Vagina (tissue), 2 donors: ENCODE data around the gene ANO10.
"Not testable (repeated sequence)": the region's sequence is repeated elsewhere in the genome, so short reads cannot be mapped to it uniquely, and the experiment has no call there.

Experiments used
- CTCF ChIP-seq, 3 experiments: fragments of 450-650 bp in 2 of 3; fragments of 200-600 bp in 1 of 3; sonication (generic) in 1 of 3; IDR thresholded peaks; one replicate each; pipeline ENCODE4 v1.5.1; 2017 to 2019; ENCODE audit warnings: antibody characterized with exemption in 3 of 3, mild to moderate bottlenecking in 2 of 3, moderate library complexity in 2 of 3
- POLR2A ChIP-seq, 2 donors: fragments of 450-650 bp; IDR thresholded peaks; one replicate each; pipeline ENCODE4 v1.6.1; 2017; ENCODE audit warnings: antibody characterized with exemption in 2 of 2, mild to moderate bottlenecking in 2 of 2, moderate library complexity in 2 of 2
- POLR2AphosphoS5 ChIP-seq, 2 donors: sonication (generic); formaldehyde crosslinking; IDR thresholded peaks; one replicate each; pipeline ENCODE4 v1.9.0; 2017; ENCODE audit warnings: antibody characterized with exemption in 2 of 2, mild to moderate bottlenecking in 2 of 2, low read depth in 1 of 2; ENCODE audit not compliant: insufficient read depth in 1 of 2

- TF ChIP-seq CTCF (IDR thresholded peaks at IDR 0.05); POLR2A (IDR thresholded peaks at IDR 0.05); POLR2AphosphoS5 (IDR thresholded peaks at IDR 0.05; ENCODE audit: insufficient read depth in 1 of 2, low read depth in 1 of 2): not testable (repeated sequence)
Observed at GRCh38 chr3:43492932-43493331, 128.9 kb downstream of the ANO10 start.
